Panc1 (cell line): ENCODE data around the gene GPR176. TPM values are rescaled to one million over a fixed set of nuclear protein-coding genes. Genes with fewer than 3 reads are reported as not detected.

ENCODE experiments used
- ATAC-seq: fragments of 200-7000 bp; cut with Tn5 transposase; 2 replicates; pipeline ENCODE4 v1.9.1; 2020; ENCODE audit warnings: mild to moderate bottlenecking, moderate library complexity
- BruUV-seq: library from RNA; stranded (reverse); fragments of 400-500 nt; replicated peaks from 2 replicates; lab custom pipeline; 2021; lab: Mats Ljungman, UMichigan
- CTCF ChIA-PET: fragments of 300-600 bp; sonication (Branson Sonifier 250); formaldehyde crosslinking; loops from one replicate; lab custom pipeline; 2022; ENCODE audit warnings: antibody characterized with exemption; lab: Charles Lee
- POLR2A ChIA-PET: fragments of 300-600 bp; sonication (Branson Sonifier 250); formaldehyde crosslinking; loops from one replicate; lab custom pipeline; 2022; ENCODE audit warnings: antibody characterized with exemption; lab: Charles Lee
- DNase-seq: peaks from one replicate; pipeline ENCODE4 v3.0.0-alpha.2; 2010; ENCODE audit warnings: low read depth, low spot score
- H3K27ac ChIP-seq: 2 replicates; pipeline ENCODE4 v1.5.1; 2011; ENCODE audit warnings: mild to moderate bottlenecking, low read length, inconsistent platforms
- H3K27me3 ChIP-seq: fragments of 200-500 bp; sonication (Bioruptor generic); 2 replicates; pipeline ENCODE4 v1.6.0; 2014; ENCODE audit warnings: low read length, inconsistent platforms; ENCODE audit not compliant: control insufficient read depth, insufficient read depth
- H3K36me3 ChIP-seq: fragments of 200-500 bp; sonication (Bioruptor generic); 2 replicates; pipeline ENCODE4 v1.5.1; 2014; ENCODE audit warnings: inconsistent platforms, mild to moderate bottlenecking, low read length, moderate library complexity; ENCODE audit not compliant: control insufficient read depth, insufficient read depth
- H3K4me1 ChIP-seq: 2 replicates; pipeline ENCODE4 v1.5.1; 2011; ENCODE audit warnings: inconsistent platforms, mild to moderate bottlenecking, low read length, moderate library complexity; ENCODE audit not compliant: control insufficient read depth, insufficient read depth
- H3K4me3 ChIP-seq, 2 experiments: 2 replicates each; pipeline ENCODE4 v1.5.1; 2011 to 2012; ENCODE audit warnings: low read depth in 2 of 2, low read length in 2 of 2, mild to moderate bottlenecking in 2 of 2, inconsistent platforms in 1 of 2, moderate library complexity in 1 of 2
- H3K9me3 ChIP-seq: fragments of 200-500 bp; sonication (Bioruptor generic); 2 replicates; pipeline ENCODE4 v1.5.1; 2014; ENCODE audit warnings: low read depth, mild to moderate bottlenecking, inconsistent platforms, low read length, moderate library complexity; ENCODE audit not compliant: control insufficient read depth, insufficient read depth
- CTCF ChIP-seq: fragments of 450-650 bp; IDR thresholded peaks from 2 replicates; pipeline ENCODE4 v1.5.1; 2017; ENCODE audit warnings: mild to moderate bottlenecking
- POLR2AphosphoS5 ChIP-seq: IDR thresholded peaks from 2 replicates; pipeline ENCODE4 v1.6.1; 2012; ENCODE audit warnings: mild to moderate bottlenecking, low read depth, low read length, moderate library complexity
- REST ChIP-seq, 2 experiments: IDR thresholded peaks; 2 replicates each; pipeline ENCODE4 v1.6.1; 2011 to 2012; ENCODE audit warnings: low read depth in 2 of 2, control low read depth in 1 of 2, low read length in 1 of 2, mild to moderate bottlenecking in 1 of 2, moderate library complexity in 1 of 2; ENCODE audit not compliant: insufficient read depth in 1 of 2
- SIN3A ChIP-seq: IDR thresholded peaks from 2 replicates; pipeline ENCODE4 v1.6.1; 2012; ENCODE audit warnings: low read depth, mild to moderate bottlenecking, low read length, moderate library complexity, borderline replicate concordance; ENCODE audit not compliant: insufficient read depth
- TCF7L2 ChIP-seq: IDR thresholded peaks from 2 replicates; pipeline ENCODE4 v1.6.1; 2011; ENCODE audit warnings: mild to moderate bottlenecking, low read depth, low read length, inconsistent platforms
- in situ Hi-C: cut with HindIII; loops from 2 replicates; pipeline ENCODE4 v1.10.0; 2016; ENCODE audit warnings: low sequenced_read_pairs, low pct_unique_long_range_greater_than_20kb
- intact Hi-C: fragments of 100-400 bp; cut with micrococcal nuclease; formaldehyde crosslinking; loops from one replicate; pipeline ENCODE4 v1.10.0; 2022; ENCODE audit not compliant: unreplicated experiment
- total RNA-seq: library from RNA; stranded (reverse); gene quantifications from one replicate; pipeline ENCODE4 v1.2.1, GENCODE V29; 2021; ENCODE audit not compliant: unreplicated experiment

Gene GPR176
- total RNA-seq, 1 experiment from 2014 or later = 12.7 TPM

- POLR2A ChIA-PET = no interaction called here
- in situ Hi-C loops = no loop called here
- no peak for TF ChIP-seq POLR2AphosphoS5
- Histone ChIP-seq H3K27me3 (no peaks in the 10 kb centered on the region), H3K9me3 (no peaks in the 10 kb centered on the region), H3K27ac (no peak overlapping the region), H3K36me3 (no peaks in the 10 kb centered on the region), H3K4me1 (no peaks in the 10 kb centered on the region), H3K4me3 (no peak overlapping the region)
- CTCF ChIA-PET = no interaction called here
- BruUV-seq = no TSS peak
- ATAC-seq = no peak
- intact Hi-C loops = loop anchor here (10.0 kb wide), 1 partner anchor 158 kb away; no protein-coding TSS in a partner anchor
- no peak for DNase-seq
Observed at GRCh38 chr15:39752991-39753390, 167.1 kb downstream of the GPR176 start.

GRCh38 chr15:39752246-39752645 lies 167.8 kb downstream of the GPR176 start:
- H3K27me3 ChIP-seq = no peaks in the 10 kb centered on the region
- H3K9me3 ChIP-seq = no peaks in the 10 kb centered on the region
- no TSS peak for BruUV-seq
- H3K27ac ChIP-seq = no peak overlapping the region
- no peak for DNase-seq
- no peaks in the 10 kb centered on the region for H3K4me1 ChIP-seq
- ATAC-seq = no peak
- ChIA-PET CTCF (no interaction called here), POLR2A (no interaction called here)
- no peak overlapping the region for H3K4me3 ChIP-seq
- in situ Hi-C loops (no loop called here), intact Hi-C loops (loop anchor here (10.0 kb wide), 1 partner anchor 157 kb away; no protein-coding TSS in a partner anchor)
- TF ChIP-seq CTCF = no peak
- TF ChIP-seq SIN3A = no peak
- TF ChIP-seq TCF7L2 = no peak
- TF ChIP-seq POLR2AphosphoS5 = no peak
- TF ChIP-seq REST (IDR thresholded peaks at IDR 0.05; ENCODE audit: insufficient read depth in 1 of 2, low read depth in 2 of 2, low read length in 1 of 2) = no peak
- H3K36me3 ChIP-seq = no peaks in the 10 kb centered on the region

Other genes starting within 250 kb of the GPR176 start
- gene FSIP1, start 137.4 kb downstream of the GPR176 start, total RNA-seq = 1.4 TPM
- 33.5 TPM for gene EIF2AK4, start 13.8 kb upstream of the GPR176 start, total RNA-seq
- gene SRP14, start 118.9 kb upstream of the GPR176 start, total RNA-seq = 166 TPM
- 7.8 TPM for gene BMF, start 188.6 kb upstream of the GPR176 start, total RNA-seq
- gene BUB1B, start 240.8 kb upstream of the GPR176 start, total RNA-seq = 67.8 TPM